Smooth muscle cell of the brain vasculature (primary cell): ENCODE results near the gene SLC11A1.

ENCODE experiments used
- DNase-seq: peaks from one replicate; pipeline ENCODE4 v3.0.0-alpha.2; 2012; ENCODE audit warnings: low read depth, low spot score

Gene SLC11A1

GRCh38 chr2:218381916-218382366 lies at the start of gene SLC11A1:
SLC11A1 (plus strand) TSS chr2:218382273; CDS start chr2:218382369, 96 bp downstream.
- DNase-seq = no peak

- DNase-seq = no peak
These were observed 49.8 kb upstream of the SLC11A1 start for GRCh38 chr2:218332288-218332687.

- DNase-seq = no peak
These were observed 49.0 kb upstream of the SLC11A1 start for GRCh38 chr2:218332920-218333645.

- no peak for DNase-seq
These were observed 47.5 kb upstream of the SLC11A1 start for GRCh38 chr2:218334531-218334930.

- DNase-seq = no peak
These were observed 41.4 kb upstream of the SLC11A1 start for GRCh38 chr2:218340656-218341055.

- no peak for DNase-seq
These were observed 40.7 kb upstream of the SLC11A1 start for GRCh38 chr2:218341381-218341780.

- DNase-seq = no peak
These were observed 39.2 kb upstream of the SLC11A1 start for GRCh38 chr2:218342837-218343236.

GRCh38 chr2:218343591-218343990 lies 38.5 kb upstream of the SLC11A1 start:
- no peak for DNase-seq

- no peak for DNase-seq
These were observed 37.9 kb upstream of the SLC11A1 start for GRCh38 chr2:218344090-218344754.

GRCh38 chr2:218344755-218345417 lies 37.2 kb upstream of the SLC11A1 start:
- DNase-seq = no peak

GRCh38 chr2:218345491-218346236 lies 36.4 kb upstream of the SLC11A1 start:
- no peak for DNase-seq

GRCh38 chr2:218347172-218347571 lies 34.9 kb upstream of the SLC11A1 start:
- no peak for DNase-seq

GRCh38 chr2:218354045-218354444 lies 28.0 kb upstream of the SLC11A1 start:
- no peak for DNase-seq

- DNase-seq = no peak
These were observed 27.1 kb upstream of the SLC11A1 start for GRCh38 chr2:218354850-218355443.

- DNase-seq = no peak
These were observed 24.6 kb upstream of the SLC11A1 start for GRCh38 chr2:218357236-218358177.

GRCh38 chr2:218360453-218360852 lies 21.6 kb upstream of the SLC11A1 start:
- DNase-seq = no peak

- DNase-seq = no peak
These were observed 19.5 kb upstream of the SLC11A1 start for GRCh38 chr2:218362606-218363005.

GRCh38 chr2:218363736-218364135 lies 18.3 kb upstream of the SLC11A1 start:
- no peak for DNase-seq

GRCh38 chr2:218364196-218364595 lies 17.9 kb upstream of the SLC11A1 start:
- no peak for DNase-seq
